Astrocyte (in vitro differentiated cells and primary cell): Measurements from ENCODE around the gene MAST2.

Experiments
- CTCF ChIP-seq: IDR thresholded peaks from 2 replicates; pipeline ENCODE4 v1.5.1; 2011; ENCODE audit warnings: low read depth, mild to moderate bottlenecking, inconsistent platforms, low read length, moderate library complexity; ENCODE audit not compliant: insufficient read depth
- EZH2 ChIP-seq: IDR thresholded peaks from 2 replicates; pipeline ENCODE4 v1.6.1; 2012; ENCODE audit warnings: mild to moderate bottlenecking, low read length, inconsistent platforms; ENCODE audit not compliant: insufficient read depth

DNA sequence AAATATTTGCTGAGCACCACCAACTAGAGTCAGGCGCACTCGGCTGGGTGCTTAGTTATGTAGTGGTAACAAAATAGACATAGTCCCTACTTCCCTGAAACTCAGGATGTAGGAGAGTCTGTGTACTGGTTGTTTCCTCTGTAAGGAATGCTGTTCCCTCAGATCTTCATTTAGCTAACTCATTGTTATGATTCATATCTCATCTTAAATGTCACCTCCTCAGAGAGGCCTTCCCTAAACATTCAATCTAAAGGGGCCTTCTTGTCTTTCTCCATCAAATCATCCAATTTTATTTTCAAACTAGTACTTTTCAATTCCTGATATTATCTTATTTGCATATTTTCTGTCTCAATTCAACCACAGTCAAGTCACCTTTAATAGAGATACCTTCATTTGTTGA is 196.1 kb downstream of the MAST2 start:
- no peak for TF ChIP-seq CTCF
- no peak for TF ChIP-seq EZH2
